COR-L47 (cell line): ENCODE data around the gene PRRT3.
A peak's percentile ranks its signal among the peaks of the same experiment; 100 is the strongest.
"Not testable (repeated sequence)": the region's sequence is repeated elsewhere in the genome, so short reads cannot be mapped to it uniquely, and the experiment has no call there.

Source experiments
- DNase-seq: peaks from one replicate; lab custom pipeline; 2025; lab: John Stamatoyannopoulos, UW

Gene PRRT3

GRCh38 chr3:9918261-9919038 is 33.8 kb downstream of the PRRT3 start:
- no peak for DNase-seq

GRCh38 chr3:9917820-9918219 is 34.4 kb downstream of the PRRT3 start:
- DNase-seq = no peak

GRCh38 chr3:9916734-9917680 is 35.2 kb downstream of the PRRT3 start, which contains the start of gene IL17RC:
IL17RC (plus strand) TSS chr3:9917098; CDS start chr3:9917316, 218 bp downstream.
- DNase-seq = peak; percentile 69

- DNase-seq = no peak
Observed at GRCh38 chr3:9916346-9916733, 35.9 kb downstream of the PRRT3 start.

GRCh38 chr3:9915254-9916141 is 36.7 kb downstream of the PRRT3 start:
- peak; percentile 9 for DNase-seq

GRCh38 chr3:9914559-9915253 is 37.5 kb downstream of the PRRT3 start:
- DNase-seq = peak; percentile 28

- no peak for DNase-seq
Observed at GRCh38 chr3:9914011-9914410, 38.2 kb downstream of the PRRT3 start.

GRCh38 chr3:9913601-9914000 is 38.6 kb downstream of the PRRT3 start:
- no peak for DNase-seq

GRCh38 chr3:9912294-9912935 is 39.8 kb downstream of the PRRT3 start:
- DNase-seq = no peak

- no peak for DNase-seq
Observed at GRCh38 chr3:9911863-9912262, 40.3 kb downstream of the PRRT3 start.

- DNase-seq = no peak
Observed at GRCh38 chr3:9909221-9910013, 42.8 kb downstream of the PRRT3 start.

- no peak for DNase-seq
Observed at GRCh38 chr3:9908286-9908685, 43.9 kb downstream of the PRRT3 start.

- DNase-seq = no peak
Observed at GRCh38 chr3:9906480-9906879, 45.7 kb downstream of the PRRT3 start.

GRCh38 chr3:9903904-9904303 is 48.3 kb downstream of the PRRT3 start:
- DNase-seq = no peak

- DNase-seq = no peak
Observed at GRCh38 chr3:9903238-9903624, 49.0 kb downstream of the PRRT3 start.

- DNase-seq = no peak
Observed at GRCh38 chr3:9902372-9903237, 49.6 kb downstream of the PRRT3 start, which contains the start of gene IL17RE. IL17RE (plus strand) TSS chr3:9902848; CDS start chr3:9902933, 85 bp downstream.

GRCh38 chr3:9901967-9902366 is 50.2 kb downstream of the PRRT3 start:
- no peak for DNase-seq

- not testable (repeated sequence) for DNase-seq
Observed at GRCh38 chr3:9900965-9901415, 51.2 kb downstream of the PRRT3 start.
